Activated T-helper 1 cell treated with Interleukin-2 at 50 U/mL for 16 hours (primary cell): ENCODE results near the gene GGT6.
"Not testable (repeated sequence)": the region's sequence is repeated elsewhere in the genome, so short reads cannot be mapped to it uniquely, and the experiment has no call there.

ENCODE experiments used
- DNase-seq: peaks from one replicate; pipeline ENCODE4 v3.0.0-alpha.2; 2020; ENCODE audit warnings: low read depth

Gene GGT6

DNA sequence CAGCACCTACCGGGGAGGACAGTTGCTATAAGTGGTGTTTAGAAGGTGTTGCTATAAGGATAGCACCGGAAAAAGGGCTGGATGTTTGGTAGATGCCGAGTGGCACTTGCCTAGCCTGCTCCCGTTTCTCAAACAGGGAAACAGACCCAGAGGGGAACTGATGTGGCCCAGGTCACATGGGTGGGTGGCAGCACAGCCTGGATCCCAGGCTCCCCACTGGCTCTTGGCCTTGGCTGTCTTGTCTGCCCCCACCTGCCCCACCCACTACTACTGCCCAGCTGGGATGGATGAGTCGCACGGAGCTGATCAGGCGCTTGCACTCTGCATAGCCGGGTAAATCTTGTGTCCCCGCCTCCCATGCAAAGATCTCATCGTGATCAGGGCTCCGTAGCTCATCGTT, 31.2 kb upstream of the GGT6 start:
- DNase-seq = no peak

DNA sequence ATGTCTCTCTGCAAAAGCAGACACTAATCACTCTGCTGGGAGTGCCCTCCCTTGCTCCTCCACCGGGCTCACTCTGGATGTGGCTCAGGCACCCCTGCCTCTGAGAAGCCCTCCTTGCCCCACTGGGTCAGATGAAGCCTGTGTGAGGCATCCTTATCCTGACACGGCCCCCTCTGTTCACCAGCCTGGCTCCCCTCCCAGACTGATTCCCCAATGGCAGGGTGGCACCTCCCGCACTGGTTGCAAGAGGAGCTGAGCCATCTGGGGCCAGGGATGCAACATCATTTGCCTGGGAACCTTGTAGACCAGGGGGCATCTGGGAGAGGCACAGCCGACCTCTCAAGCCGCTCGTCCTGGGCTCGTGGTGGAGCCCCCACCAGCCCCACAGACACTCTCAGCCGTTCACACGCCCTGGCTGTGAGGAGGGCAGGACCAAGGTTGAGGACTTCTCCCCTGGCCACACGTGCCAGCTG, 30.6 kb upstream of the GGT6 start:
- no peak for DNase-seq

DNA sequence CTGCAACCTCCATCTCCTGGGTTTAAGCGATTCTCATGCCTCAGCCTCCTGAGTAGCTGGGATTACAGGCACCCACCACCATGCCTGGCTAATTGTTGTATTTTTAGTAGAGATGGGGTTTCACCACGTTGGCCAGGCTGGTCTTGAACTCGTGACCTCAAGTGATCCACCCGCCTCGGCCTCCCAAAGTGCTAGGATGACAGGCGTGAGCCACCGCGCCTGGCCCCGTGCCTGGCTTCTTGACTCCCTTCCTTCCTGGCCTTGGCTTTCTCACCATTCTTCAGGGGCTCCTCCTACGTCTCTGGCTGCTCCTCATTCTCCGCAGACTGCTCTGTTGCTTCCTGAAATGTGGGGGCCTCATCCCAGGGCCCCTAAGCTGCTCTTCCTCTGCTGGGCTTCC, 29.7 kb upstream of the GGT6 start:
- not testable (repeated sequence) for DNase-seq

DNA sequence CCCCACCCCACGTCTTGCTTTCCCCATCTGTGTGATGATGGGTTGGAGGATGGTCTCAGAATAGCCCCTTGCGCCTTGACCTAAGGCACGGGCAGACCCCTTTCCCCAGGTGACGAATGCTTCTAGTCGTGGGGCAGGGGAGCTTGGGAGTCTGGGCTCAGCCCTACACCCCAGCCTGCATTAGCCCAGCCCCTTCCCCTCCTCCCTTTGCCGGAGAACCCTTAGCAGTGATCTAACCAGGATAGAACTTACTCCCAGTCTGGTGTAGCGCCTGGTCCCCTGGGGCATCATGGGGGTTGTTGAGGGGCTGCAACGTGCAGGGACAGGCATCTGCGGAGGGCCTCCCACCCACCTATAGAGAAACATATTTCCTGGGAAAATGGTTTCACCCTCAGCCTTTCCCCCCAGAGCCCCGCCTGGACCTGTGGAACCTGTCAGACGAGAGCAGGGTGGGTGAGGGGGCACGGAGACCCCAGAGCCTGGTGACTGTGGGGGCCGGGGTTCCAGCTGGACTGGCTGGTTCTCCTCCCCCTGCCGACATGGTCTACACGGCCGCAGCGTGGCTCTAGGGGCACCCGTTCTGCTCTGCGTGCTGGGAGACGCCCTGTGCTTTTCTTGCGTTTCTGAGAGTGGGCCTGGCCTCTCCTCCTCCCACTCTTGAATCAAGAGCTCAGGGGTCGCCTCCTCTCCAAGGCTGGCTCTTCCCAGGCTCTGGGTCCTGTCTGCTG, 28.7 kb upstream of the GGT6 start:
- no peak for DNase-seq

DNA sequence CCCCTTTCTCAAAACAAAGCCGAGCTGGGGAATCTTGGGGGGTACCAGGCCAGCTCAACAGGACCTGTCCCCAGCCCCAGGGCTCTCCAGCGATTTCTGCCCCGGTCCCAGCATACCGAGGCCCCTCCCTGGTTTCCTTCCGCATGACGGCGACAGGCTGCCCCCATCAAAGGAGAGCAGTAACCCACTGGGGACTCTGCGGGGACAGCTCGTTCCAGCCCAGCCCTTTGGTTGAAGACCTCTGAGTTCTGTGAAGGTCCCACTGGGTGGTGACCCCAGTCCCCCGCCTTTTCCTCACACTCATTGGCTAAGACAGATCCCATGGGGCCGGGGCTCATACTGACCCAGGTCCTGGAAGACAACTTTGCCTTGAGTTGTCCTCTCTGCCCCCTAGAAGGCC, 28.0 kb upstream of the GGT6 start:
- no peak for DNase-seq

DNA sequence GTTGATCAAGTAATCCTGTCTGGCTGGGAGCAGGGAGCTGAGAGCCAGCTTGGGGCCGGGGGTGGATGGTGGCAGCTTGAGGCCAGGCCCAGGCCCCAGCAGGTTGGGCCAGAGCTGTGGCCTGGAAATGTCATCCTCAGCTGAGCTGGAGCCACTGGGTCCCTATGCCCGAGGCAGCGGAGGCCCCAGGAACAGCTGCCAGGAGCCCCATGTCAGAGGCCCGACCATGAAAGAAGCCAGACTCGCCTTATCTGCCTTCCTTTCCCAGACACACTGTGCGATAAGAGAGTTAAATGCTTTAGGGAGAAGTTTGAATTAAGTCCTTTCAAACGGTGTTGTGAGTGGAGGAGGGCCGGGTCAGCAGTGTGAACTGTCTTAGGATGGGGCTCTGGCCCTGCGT, 27.4 kb upstream of the GGT6 start:
- no peak for DNase-seq

DNA sequence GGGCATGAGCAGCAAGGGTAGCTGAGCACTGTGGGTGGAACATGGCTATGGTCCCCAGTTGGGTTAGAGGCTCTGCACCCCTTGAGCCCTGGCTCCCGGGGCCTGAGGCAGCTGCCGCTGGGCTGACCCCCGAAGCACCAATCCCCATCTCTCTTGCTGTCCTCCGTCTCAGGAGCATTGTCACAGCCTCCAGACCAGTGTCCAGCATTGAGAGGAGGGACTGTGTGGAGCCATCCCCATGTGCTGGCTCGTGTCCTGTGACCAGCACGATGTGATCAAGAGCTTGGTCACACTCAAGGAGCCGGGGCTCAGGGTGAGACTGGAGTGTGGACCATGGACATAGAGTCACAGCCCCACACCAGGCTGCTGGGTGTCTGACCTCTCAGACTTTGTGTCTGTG, 26.8 kb upstream of the GGT6 start:
- no peak for DNase-seq

DNA sequence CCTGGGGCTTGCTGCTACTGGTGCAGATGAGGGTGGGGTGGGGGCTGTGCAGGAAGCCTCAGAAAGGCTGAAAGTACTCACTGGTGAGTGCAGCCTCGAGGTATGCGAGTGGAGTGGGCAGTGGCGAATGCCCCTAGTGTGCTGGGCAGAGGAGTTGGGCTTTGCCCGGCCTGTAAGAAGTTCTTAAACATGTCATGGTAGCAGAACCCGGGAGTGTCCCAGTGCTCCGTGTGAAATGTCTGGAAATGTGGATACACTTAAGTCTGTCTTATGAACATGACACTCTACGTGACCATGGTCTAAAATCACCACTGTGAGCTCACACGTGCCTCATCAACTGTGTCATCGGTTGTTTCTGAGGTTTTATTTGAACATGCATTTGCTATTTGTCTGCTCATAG, 25.7 kb upstream of the GGT6 start:
- DNase-seq = no peak

DNA sequence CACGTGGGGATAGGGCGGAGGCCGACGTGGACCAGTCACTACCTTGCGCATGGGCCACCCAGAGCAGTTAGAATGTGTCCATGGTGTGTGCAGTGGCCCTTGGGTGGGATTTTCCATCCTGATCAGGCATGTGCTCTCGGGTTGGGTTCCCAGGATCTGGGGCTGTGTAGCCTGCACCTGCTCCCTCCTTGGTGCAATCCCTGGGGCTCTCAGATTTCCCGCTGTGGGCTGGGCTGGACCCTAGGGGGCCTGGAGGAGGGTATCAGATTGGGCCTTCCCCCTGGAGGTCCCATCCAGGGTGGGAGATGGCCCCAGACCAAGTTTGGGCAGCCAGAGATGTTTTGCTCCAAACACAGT, 25.2 kb upstream of the GGT6 start:
- no peak for DNase-seq

DNA sequence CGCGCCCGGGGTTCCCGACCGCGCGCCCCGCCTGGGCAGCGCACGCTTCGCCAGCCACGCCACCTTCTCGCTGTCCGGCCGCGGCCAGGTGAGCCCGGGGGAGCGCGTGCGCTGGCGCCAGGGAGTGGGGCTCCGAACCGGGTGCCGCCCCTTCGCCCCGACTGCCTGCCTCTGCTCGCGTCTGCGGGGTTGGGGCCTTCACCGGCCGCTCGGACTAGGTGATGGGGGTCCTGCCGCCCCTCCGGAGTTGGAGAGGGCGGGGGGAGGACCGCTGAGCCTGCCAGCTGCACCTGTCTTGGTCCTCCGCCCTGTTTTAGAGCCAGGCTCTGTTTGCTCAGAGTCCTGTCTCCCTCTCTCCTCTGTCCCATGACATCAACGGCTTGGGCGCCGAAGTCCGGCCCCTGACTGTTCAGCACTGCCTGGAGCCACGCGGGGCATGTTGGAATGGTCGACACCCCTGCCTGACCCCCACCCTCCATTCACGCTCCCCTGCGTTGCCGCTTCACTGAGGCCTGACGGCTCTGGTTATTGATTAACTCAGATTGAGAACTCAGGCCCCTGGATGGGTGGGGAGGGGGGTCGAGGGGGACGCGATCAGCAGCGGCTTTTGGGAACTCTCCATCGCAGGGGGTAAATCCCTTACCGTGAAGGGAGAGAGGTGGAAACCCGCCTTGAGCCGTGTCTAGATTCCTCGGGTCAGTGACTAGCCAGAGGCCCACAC, 24.7 kb upstream of the GGT6 start:
- no peak for DNase-seq

DNA sequence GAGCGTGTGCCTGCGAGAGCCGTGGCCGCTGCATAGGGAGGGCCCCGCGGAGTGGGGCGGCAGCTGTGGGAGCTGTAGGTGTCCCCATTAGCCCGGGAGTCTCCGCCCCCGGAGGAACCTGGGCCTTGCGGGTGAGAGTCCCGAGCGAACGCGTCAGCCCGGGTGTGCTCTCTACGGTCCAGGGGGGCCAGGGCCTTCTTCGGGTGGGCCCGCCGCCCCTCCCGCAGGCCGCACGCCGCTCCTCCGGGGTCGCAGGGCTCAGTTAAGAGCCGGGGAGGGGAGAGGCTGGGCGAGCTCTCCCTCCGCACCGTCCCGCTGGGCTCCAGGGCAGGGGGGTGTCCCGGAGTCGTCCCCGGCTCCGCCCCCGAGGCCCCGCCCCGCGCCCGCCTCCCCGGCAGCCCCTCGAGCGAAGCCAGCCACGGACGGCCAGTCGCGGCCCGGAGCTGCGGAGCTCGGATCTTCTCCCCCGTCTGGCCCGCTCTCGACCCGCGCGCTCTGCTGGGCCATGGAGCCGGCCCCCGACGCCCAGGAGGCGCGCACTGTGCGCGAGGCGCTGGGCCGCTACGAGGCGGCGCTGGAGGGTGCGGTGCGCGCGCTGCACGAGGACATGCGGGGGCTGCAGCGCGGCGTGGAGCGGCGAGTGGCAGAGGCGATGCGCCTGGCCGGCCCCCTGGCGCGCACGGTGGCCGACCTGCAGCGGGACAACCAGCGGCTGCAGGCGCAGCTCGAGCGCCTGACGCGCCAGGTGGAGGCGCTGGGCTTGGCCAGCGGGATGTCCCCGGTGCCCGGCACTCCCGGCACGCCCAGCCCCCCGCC, 23.9 kb upstream of the GGT6 start, which contains the start of gene SMTNL2:
SMTNL2 (plus strand) TSS at position 429 of the 816 bp plus-strand sequence; CDS start at position 506, 77 bp downstream.
- no peak for DNase-seq

DNA sequence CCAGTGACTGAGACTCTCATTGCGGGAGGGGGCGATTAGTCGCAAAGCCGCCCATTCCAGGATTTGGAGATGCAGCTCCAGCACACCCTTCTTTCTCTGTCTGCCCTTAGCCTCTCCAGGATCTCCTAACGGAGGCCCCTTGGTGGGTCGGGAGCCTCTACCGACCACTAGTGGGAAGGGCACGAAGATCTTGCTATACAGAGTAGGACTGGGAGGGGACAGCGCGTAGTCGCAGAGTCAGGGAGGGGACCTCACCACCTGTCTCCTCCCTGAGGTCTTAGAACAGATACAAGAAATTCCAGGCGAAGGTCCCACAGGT, 23.4 kb upstream of the GGT6 start:
- DNase-seq = no peak

DNA sequence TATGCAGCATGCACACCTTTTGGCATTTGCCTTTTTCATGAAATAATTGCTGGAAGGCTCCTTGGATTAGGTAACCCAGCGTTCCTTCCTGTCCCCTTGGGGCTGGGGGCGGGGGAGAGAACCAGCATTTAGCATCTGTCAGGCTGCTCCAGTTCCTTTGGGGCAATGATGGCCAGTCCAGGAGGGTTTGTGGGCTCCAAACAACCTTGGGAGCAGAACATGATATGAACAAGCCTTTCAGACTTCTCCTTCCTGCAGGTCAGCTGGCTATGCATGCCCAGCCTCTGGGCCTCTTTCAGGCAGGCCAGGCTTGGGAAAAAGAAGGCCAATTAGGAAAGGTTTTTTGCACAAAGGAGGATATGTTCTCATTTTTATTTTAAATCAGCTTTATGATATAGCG, 22.8 kb upstream of the GGT6 start:
- no peak for DNase-seq

DNA sequence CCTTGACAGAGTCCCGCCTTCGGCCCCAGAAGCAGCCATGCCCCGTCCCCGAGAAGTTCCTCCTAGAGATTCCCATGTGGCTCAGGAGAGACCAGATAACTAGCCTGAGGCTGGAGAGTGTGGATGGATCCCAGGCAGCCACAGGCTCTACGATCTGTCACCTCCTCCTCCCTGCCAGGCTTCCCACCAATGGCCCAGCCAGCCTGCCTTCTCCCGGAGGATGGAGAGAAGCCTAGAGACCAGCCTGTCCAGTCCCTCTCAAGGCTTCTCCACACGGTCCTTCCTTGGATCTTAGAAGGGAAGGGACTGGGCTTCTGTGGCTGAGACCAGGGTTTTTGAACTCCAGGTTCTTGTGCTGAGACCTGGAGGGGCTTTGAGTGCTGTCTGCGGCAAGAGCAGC, 22.3 kb upstream of the GGT6 start:
- DNase-seq = no peak

DNA sequence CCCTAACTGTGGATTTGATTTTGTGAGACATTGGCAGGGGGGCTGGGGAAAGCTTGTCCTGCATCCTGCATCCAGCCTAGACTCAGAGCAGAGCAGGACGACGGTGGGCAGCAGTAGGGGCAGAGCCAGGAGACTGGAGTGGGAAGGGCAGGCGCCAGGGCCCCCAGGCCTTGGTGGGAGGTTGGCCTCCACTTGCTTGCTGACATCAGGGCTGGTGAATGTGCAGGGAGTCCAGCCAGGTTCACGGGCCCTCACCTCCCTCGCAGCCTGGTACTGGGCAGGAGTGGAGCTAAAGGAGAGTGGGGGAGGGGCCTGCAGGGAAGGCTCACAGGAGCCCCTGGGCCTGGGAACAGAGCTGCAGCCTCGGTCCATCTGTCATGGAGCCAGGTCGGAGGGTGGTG, 21.7 kb upstream of the GGT6 start:
- DNase-seq = no peak

DNA sequence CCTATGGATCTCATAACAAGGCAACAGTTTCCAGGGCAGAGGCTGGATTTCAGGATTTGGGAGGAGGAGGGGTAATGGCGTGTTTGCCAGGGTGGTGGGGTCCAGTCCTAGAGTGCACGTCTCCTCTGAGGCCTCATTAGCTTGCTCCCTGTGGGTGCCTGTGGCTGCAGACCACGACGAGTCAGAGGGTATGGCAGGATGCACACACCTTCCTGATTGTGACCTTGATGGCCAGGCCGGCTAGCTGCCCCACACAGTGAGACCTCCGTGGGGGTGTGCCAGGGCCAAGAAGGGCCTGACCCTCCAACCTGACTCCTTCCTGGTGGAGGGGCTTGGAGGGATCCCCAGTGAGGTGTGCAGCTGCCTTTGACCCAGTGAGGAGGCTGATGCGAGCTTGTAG, 19.9 kb upstream of the GGT6 start:
- DNase-seq = no peak

DNA sequence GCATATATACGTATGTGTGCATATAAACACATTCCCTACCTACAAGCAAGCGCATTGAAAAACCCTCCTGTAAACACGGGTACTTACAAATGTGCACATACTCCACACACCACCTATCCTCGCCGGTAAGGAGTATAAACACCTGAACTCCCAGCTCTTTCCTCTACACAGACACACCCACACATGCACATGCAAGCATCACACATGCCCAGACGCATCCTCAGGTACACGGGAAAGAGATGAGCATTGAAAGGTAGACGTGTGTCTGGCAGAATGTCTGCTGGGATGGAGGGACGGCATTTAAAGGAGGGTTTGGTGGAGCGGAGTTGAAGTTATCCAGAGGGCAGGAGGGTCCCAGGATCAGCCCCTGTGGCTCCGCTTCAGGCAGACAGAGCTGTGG, 19.3 kb upstream of the GGT6 start:
- no peak for DNase-seq

DNA sequence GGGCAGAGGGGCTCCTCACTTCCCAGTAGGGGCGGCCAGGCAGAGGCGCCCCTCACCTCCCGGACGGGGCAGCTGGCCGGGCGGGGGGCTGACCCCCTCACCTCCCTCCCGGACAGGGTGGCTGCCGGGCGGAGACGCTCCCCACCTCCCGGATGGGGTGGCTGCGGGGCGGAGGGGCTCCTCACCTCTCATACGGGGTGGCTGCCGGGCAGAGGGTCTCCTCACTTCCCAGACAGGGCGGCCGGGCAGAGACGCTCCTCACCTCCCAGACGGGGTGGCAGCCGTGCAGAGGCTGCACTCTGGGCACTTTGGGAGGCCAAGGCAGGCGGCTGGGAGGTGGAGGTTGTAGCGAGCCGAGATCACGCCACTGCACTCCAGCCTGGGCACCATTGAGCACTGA, 18.0 kb upstream of the GGT6 start:
- not testable (repeated sequence) for DNase-seq

DNA sequence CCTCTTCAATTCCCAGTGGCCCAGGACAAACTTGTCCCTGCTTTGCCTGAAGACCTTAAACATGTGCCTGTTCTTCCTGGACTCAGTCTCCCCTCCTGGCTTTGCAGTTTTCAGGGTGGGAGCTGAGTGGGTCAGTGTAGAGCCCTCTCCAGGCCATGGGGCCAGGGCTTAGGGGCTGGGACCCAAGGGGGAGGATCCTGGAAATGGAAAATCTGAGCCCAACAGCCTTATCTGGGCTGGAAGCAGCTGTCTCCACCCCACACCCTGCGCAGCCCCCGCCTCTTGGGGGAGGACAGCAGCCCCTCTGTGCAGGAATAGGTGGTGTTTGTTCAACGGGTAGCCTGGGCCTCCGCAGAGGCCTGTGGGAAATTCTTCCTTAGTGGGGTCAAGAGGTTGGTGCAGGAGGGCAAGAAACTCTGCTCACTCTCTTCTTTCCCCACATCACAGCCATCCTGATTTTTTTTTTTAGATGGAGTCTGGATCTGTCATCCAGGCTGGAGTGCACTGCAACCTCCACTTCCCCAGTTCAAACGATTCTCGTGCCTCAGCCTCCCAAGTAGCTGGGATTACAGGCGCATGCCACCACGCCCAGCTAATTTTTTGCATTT, 17.1 kb upstream of the GGT6 start:
- DNase-seq = no peak

DNA sequence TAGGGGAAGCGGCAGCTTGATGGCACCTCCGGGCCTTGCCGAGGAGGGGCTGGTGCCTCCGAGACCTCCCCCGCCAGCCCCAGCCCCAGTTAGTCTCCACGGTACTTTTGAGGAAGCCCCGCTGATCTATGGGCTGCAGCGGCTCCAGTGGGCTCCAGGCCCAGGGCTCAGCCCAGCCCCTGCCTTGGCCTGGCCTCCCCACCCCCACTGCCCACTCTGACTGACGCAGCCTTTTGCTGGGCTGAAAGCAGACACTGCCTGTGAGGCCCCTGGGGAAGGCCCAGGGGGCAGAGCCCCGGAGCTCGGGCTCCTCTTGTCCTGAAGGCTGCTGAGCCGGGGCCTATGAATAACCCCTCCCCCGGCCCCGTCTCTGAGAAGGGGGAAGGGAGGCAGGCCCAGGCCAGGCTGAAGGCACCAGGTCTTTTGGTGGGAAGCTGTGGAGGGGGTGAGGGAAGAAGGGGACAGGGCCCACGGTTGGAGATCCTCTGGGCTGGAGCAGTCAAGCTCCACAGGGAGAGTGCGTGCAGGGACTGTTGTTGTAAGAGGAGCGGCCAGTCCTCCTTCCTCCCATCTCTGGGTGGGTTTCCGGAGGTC, 16.4 kb upstream of the GGT6 start:
- no peak for DNase-seq

DNA sequence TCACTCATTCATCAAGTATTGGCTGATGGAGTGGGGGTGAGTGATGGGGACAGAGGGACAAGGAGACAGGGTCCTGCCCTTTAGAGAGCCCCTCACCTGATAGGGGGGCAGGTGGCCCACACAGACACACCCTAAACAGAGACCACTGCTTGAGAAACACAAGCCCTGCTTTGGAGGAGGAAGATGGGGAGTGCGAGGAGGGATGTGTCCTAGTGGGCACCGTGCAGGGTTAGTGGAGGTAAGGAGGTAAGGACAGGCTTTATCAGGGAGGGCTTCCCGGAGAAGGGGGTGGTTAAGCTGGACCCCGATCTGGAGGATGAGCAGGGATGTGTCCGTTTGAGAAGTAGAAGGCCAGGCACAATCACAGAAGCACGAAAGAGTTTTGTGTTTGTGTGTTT, 15.8 kb upstream of the GGT6 start:
- DNase-seq = no peak

DNA sequence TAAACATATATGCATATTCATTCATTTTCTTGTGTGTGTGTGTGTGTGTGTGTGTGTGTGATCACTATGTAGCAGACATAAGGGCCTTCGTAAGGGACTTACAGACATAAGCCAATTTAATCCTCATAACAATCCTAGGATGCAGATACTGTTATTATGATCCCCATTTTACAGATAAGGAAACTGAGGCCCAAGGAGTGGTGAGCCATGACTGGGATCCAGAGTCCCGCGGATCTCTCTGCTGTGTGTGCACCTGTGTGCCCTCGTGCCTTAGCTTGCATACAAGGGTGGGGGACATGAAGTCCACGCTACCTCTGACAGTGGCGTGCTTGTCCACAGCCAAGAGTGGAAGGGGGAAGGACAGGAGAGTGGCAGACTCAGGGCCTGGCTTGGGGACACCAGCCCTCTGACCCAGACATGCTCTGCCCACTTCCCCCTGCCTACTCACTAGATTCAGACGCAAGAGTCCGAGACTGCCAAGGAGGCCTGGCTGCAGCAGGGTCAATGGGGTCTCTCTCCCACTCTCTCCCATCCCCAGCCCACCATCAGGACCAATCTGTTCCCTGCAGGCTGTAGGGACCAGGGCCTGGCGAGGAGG, 14.2 kb upstream of the GGT6 start:
- DNase-seq = no peak
